ENCODE measurements around the gene ZNF654. TPM values are rescaled to one million over a fixed set of nuclear protein-coding genes. Genes with fewer than 3 reads are reported as not detected.

Gene ZNF654
- total RNA-seq, 1 donor from 2014 or later = 16.7 TPM

DNA sequence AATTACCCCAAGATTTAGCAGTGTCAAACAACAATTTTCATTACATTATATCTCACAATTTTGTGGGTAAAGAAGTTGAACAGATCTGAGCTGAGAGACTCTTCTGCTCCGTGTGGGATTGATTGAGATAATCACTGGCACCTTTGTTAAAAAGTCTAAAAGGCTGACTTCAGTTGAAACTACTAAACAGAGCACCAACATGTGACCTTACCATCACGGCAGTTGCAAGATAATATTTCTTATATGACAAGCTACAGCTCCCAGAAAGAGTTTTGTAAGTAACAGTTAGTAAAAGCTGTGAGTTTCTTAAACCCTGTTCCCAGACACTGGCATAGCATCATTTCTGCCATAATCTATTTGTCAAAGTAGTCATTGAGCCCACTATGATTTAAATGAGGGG, 25.2 kb upstream of the ZNF654 start:
- TF ChIP-seq, protein P1, sequence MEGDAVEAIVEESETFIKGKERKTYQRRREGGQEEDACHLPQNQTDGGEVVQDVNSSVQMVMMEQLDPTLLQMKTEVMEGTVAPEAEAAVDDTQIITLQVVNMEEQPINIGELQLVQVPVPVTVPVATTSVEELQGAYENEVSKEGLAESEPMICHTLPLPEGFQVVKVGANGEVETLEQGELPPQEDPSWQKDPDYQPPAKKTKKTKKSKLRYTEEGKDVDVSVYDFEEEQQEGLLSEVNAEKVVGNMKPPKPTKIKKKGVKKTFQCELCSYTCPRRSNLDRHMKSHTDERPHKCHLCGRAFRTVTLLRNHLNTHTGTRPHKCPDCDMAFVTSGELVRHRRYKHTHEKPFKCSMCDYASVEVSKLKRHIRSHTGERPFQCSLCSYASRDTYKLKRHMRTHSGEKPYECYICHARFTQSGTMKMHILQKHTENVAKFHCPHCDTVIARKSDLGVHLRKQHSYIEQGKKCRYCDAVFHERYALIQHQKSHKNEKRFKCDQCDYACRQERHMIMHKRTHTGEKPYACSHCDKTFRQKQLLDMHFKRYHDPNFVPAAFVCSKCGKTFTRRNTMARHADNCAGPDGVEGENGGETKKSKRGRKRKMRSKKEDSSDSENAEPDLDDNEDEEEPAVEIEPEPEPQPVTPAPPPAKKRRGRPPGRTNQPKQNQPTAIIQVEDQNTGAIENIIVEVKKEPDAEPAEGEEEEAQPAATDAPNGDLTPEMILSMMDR (IDR thresholded peaks at IDR 0.05) = no peak
- TF ChIP-seq POLR2AphosphoS5 (IDR thresholded peaks at IDR 0.05; ENCODE audit: insufficient read depth in 1 of 2, low read depth in 1 of 2) (no peak), POLR2A (IDR thresholded peaks at IDR 0.05) (no peak)
- DNase-seq (ENCODE audit: extremely low spot score in 2 of 2) = no peak
- no peaks in the 10 kb centered on the region for H3K36me3 ChIP-seq
- no peak overlapping the region for H3K27ac ChIP-seq
- H3K9me3 ChIP-seq = no peaks in the 10 kb centered on the region
- intact Hi-C loops (cut with DNase I) = no loop called here
- H3K4me1 ChIP-seq = peaks cover 13% of the 10 kb centered on the region
- no peaks in the 10 kb centered on the region for H3K27me3 ChIP-seq
- no peak overlapping the region for H3K4me3 ChIP-seq

DNA sequence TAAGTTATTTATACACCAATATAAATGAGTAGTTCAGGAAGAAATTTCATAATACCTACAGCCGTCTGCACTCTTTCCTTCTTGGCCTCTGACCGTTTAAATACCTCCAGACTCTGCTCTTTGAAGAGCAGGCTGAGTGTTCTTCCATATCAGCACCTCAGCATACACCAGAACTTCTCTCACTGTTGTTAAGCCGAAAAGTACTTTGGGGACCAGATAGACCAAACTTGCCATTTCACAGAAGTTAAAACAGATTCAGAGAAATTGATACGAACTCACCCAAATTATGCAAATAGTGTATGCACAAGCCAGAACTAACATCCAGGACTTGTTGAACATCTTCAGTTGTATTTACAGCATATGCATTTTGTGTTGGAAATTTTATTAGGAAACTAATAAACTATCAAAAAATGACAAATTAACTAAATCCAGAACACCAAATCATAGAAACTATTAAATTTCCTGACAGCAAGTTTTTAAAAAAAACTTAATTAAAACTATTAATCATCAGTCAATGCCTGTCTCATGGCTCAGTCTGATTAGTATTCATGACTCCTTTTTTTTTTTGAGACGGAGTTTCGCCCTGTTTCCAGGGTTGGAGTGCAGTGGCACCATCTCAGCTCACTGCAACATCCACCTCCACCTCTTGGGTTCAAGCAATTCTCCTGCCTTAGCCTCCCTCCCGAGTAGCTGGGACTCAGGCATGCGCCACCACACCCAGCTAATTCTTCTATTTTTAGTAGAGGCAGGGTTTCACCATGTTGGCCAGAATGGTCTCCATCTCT, 24.4 kb upstream of the ZNF654 start:
- intact Hi-C loops (cut with DNase I) = no loop called here
- no peak for DNase-seq (ENCODE audit: extremely low spot score in 2 of 2)
- TF ChIP-seq POLR2AphosphoS5 (IDR thresholded peaks at IDR 0.05; ENCODE audit: insufficient read depth in 1 of 2, low read depth in 1 of 2) (no peak), POLR2A (IDR thresholded peaks at IDR 0.05) (no peak)
- TF ChIP-seq, protein P1 (IDR thresholded peaks at IDR 0.05) = no peak
- Histone ChIP-seq H3K9me3 (no peaks in the 10 kb centered on the region), H3K27me3 (no peaks in the 10 kb centered on the region), H3K27ac (no peak overlapping the region), H3K4me1 (peaks cover 13% of the 10 kb centered on the region), H3K36me3 (no peaks in the 10 kb centered on the region), H3K4me3 (no peak overlapping the region)

DNA sequence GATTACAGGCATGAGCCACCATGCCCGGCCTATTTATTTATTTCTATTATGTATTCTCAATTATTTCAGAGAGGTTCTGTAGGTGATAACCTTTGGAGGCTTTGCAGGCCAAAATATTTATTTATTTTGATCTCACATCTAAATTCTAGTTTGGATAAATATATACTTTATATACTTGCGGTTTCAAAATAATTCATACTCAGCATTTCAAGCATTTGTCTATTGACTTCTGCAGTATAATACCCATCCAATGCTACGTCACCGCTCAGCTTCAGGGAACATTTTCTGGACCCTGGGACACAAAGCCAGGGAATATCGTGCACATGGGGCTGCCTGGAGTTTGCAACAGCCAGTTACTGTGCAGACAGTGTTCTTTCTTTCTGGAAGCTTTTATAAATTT, 22.8 kb upstream of the ZNF654 start:
- intact Hi-C loops (cut with DNase I) = no loop called here
- DNase-seq (ENCODE audit: extremely low spot score in 2 of 2) = no peak
- Histone ChIP-seq H3K4me1 (peaks cover 9% of the 10 kb centered on the region), H3K4me3 (no peak overlapping the region), H3K27ac (no peak overlapping the region), H3K36me3 (no peaks in the 10 kb centered on the region), H3K9me3 (no peaks in the 10 kb centered on the region), H3K27me3 (no peaks in the 10 kb centered on the region)
- TF ChIP-seq POLR2A (IDR thresholded peaks at IDR 0.05) (no peak), POLR2AphosphoS5 (IDR thresholded peaks at IDR 0.05; ENCODE audit: insufficient read depth in 1 of 2, low read depth in 1 of 2) (no peak)
- TF ChIP-seq, protein P1 (IDR thresholded peaks at IDR 0.05) = no peak

DNA sequence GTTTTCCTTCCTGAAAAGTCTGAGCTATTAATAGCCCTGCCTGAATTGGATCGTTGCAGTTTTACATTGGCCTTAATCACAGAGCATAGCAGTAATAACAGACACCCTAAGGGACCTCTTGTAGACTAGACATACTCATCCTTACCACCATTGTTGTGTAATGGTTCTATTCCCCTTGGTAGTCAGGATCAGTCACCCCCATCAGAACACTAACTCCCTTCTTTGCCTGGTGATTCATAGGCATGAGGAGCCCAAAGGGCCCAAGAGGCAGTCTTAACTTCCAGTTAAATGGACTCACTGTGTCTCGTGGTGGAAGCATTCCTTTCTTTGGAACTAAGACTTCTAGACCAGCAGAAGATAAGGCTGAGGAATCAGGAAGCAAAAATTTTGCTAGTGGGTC, 20.5 kb upstream of the ZNF654 start:
- H3K9me3 ChIP-seq = no peaks in the 10 kb centered on the region
- intact Hi-C loops (cut with DNase I) = no loop called here
- TF ChIP-seq, protein P1 (IDR thresholded peaks at IDR 0.05) = no peak
- no peak for TF ChIP-seq POLR2A (IDR thresholded peaks at IDR 0.05)
- TF ChIP-seq POLR2AphosphoS5 (IDR thresholded peaks at IDR 0.05; ENCODE audit: insufficient read depth in 1 of 2, low read depth in 1 of 2) = no peak

DNA sequence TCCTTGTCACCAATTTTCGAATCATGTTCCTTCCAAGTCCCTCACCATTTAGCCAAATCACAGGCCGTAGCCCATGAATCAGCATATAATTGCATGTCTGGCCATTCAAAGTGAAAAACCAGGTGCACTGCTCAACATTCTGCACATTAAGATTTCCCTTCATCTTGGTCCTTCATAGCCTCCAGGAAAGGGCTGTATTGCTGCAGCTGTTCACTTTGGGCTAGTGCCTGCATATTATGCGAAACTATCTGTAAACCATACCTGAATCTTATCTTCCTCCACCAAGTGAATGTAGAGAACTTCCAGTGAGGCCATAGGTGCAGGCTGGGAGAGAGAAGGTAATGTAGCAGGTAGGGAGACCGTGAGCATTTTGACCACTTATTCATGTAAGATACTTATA, 18.5 kb upstream of the ZNF654 start:
- no peaks in the 10 kb centered on the region for H3K36me3 ChIP-seq

More for the DNA sequence above, 20.5 kb upstream of the ZNF654 start:
- no peak overlapping the region for H3K4me3 ChIP-seq
- no peak overlapping the region for H3K27ac ChIP-seq
- H3K27me3 ChIP-seq = no peaks in the 10 kb centered on the region
- no peaks in the 10 kb centered on the region for H3K36me3 ChIP-seq
- H3K4me1 ChIP-seq = no peaks in the 10 kb centered on the region
- DNase-seq (ENCODE audit: extremely low spot score in 2 of 2) = no peak

More for the DNA sequence above, 18.5 kb upstream of the ZNF654 start:
- intact Hi-C loops (cut with DNase I) = no loop called here
- Histone ChIP-seq H3K27me3 (no peaks in the 10 kb centered on the region), H3K9me3 (no peaks in the 10 kb centered on the region), H3K27ac (no peak overlapping the region), H3K4me3 (no peak overlapping the region), H3K4me1 (no peaks in the 10 kb centered on the region)
- no peak for DNase-seq (ENCODE audit: extremely low spot score in 2 of 2)
- no peak for TF ChIP-seq POLR2A (IDR thresholded peaks at IDR 0.05)
